Activated CD4-positive, CD25-positive, alpha-beta regulatory T cell treated with anti-CD3 and anti-CD28 coated beads, Interleukin-2, amount 50 U/mL, for 72 hours (primary cell): Measurements from ENCODE around the gene PF4V1.

ENCODE experiments used
- DNase-seq: peaks from one replicate; pipeline ENCODE4 v3.0.0; 2021

PF4V1 gene

GRCh38 chr4:73847526-73848182, 5.4 kb upstream of the PF4V1 start:
- DNase-seq: no peak

GRCh38 chr4:73848183-73848777, 4.8 kb upstream of the PF4V1 start:
- DNase-seq: no peak

- no peak for DNase-seq
These were observed 2.7 kb upstream of the PF4V1 start for GRCh38 chr4:73850261-73850970.

- no peak for DNase-seq
These were observed 1.8 kb upstream of the PF4V1 start for GRCh38 chr4:73851293-73851692.

GRCh38 chr4:73852771-73853170, 325 bp upstream of the PF4V1 start:
- no peak for DNase-seq

GRCh38 chr4:73853718-73854473, 800 bp downstream of the PF4V1 start:
- no peak for DNase-seq

- no peak for DNase-seq
These were observed 2.3 kb downstream of the PF4V1 start for GRCh38 chr4:73855406-73855805.

- no peak for DNase-seq
These were observed 3.4 kb downstream of the PF4V1 start for GRCh38 chr4:73856518-73856917.

- no peak for DNase-seq
These were observed 6.6 kb downstream of the PF4V1 start for GRCh38 chr4:73859614-73860088.

- DNase-seq: no peak
These were observed 7.1 kb downstream of the PF4V1 start for GRCh38 chr4:73860181-73860580.

GRCh38 chr4:73860917-73861316, 7.8 kb downstream of the PF4V1 start:
- DNase-seq: no peak

- DNase-seq: no peak
These were observed 9.2 kb downstream of the PF4V1 start for GRCh38 chr4:73862322-73862721.

GRCh38 chr4:73864365-73864764, 11.3 kb downstream of the PF4V1 start:
- DNase-seq: no peak

- DNase-seq: no peak
These were observed 11.9 kb downstream of the PF4V1 start for GRCh38 chr4:73864961-73865360.

GRCh38 chr4:73865431-73866096, 12.5 kb downstream of the PF4V1 start:
- no peak for DNase-seq

GRCh38 chr4:73866246-73866645, 13.2 kb downstream of the PF4V1 start:
- no peak for DNase-seq

GRCh38 chr4:73867783-73868182, 14.7 kb downstream of the PF4V1 start:
- no peak for DNase-seq

GRCh38 chr4:73868206-73869129, 15.4 kb downstream of the PF4V1 start:
- DNase-seq: no peak

GRCh38 chr4:73869130-73870055, 16.3 kb downstream of the PF4V1 start, which contains the start of gene CXCL1:
Gene CXCL1, plus strand, starts transcription at chr4:73869393. Its CDS starts 78 bp downstream, at chr4:73869471.
- no peak for DNase-seq

- no peak for DNase-seq
These were observed 17.2 kb downstream of the PF4V1 start for GRCh38 chr4:73870260-73870659.
